ENCODE data around the gene ECI2. TPM values are rescaled to one million over a fixed set of nuclear protein-coding genes. Genes with fewer than 3 reads are reported as not detected.

ECI2 gene
- total and polyA plus RNA-seq, 2 of the 13 experiments (the other 11 are each of a cell fraction or from before 2014, with no cell fraction given), result 78.5 to 228 TPM

DNA sequence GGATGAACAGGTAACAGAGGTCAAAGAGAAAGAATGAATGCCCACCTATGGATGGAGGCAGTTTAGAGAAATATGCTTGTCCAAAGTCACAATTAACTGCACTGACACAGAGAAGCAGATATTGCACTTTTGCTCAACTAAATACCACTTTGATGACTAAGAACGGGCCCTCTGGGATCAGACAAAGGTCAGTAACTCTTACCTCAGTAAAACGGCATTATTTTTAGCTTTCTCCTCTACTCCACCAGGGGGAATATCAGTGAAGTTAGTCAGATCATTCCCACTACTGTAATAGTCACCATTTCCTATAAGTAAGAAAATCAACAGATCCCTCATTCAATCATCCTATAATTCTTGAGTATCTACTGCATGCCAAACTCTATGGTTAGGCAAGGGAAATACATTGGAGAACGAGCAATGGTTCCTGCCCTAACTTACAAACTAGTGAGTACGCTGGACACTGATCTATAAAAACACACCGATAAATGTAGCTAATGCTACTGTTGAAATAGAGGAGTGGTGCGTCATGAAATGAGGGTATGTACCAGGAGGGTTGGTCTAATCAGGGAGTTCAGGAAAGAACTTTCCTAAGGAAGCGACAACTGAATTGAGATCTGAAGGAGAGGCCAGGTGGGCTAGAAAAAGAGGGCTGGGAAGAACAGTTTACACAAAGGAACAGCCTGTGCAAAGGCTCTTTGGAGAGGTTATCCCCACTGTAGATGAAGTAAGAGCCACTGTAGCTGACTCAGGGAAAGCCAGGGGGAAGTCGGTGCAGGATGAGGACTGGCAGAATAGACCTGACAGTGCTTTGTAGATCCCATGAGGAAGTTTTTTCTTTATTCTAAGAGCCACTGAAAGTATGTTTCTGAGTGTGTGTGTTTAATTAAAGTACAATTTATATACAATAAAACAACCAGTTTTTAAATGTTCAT is 9.2 kb downstream of the ECI2 start (continued):
- TF ChIP-seq, protein P1, sequence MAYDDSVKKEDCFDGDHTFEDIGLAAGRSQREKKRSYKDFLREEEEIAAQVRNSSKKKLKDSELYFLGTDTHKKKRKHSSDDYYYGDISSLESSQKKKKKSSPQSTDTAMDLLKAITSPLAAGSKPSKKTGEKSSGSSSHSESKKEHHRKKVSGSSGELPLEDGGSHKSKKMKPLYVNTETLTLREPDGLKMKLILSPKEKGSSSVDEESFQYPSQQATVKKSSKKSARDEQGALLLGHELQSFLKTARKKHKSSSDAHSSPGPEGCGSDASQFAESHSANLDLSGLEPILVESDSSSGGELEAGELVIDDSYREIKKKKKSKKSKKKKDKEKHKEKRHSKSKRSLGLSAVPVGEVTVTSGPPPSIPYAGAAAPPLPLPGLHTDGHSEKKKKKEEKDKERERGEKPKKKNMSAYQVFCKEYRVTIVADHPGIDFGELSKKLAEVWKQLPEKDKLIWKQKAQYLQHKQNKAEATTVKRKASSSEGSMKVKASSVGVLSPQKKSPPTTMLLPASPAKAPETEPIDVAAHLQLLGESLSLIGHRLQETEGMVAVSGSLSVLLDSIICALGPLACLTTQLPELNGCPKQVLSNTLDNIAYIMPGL (CRISPR knock-in tag; IDR thresholded peaks at IDR 0.05; ENCODE audit: borderline replicate concordance in 1 of 2, low read depth in 1 of 2), result peak in 1 of 2 experiments; percentile 35; a peak in 1 of 4 replicates
- TF ChIP-seq EZH2 (conservative IDR thresholded peaks at IDR 0.05; ENCODE audit: low read depth, low read length) (no peak), HCFC1 (IDR thresholded peaks at IDR 0.05; ENCODE audit: low read depth, low read length) (no peak), KLF13 (CRISPR knock-in tag; IDR thresholded peaks at IDR 0.05) (no peak), SIN3A (IDR thresholded peaks at IDR 0.05; ENCODE audit: borderline replicate concordance, low read depth, low read length) (no peak), ZNF773 (CRISPR knock-in tag; IDR thresholded peaks at IDR 0.05; ENCODE audit: borderline replicate concordance) (no peak), ZMYM2 (CRISPR knock-in tag; IDR thresholded peaks at IDR 0.05) (no peak), RAD21 (CRISPR knock-in tag; IDR thresholded peaks at IDR 0.05) (no peak), SOX6 (IDR thresholded peaks at IDR 0.05) (no peak), SOX6 (CRISPR knock-in tag; IDR thresholded peaks at IDR 0.05) (peak; percentile 19; the same call in 1 of the 2 replicates), ZNF83 (CRISPR knock-in tag; IDR thresholded peaks at IDR 0.05; ENCODE audit: borderline replicate concordance) (no peak), ZNF383 (CRISPR knock-in tag; IDR thresholded peaks at IDR 0.05; ENCODE audit: borderline replicate concordance) (no peak)
- TF ChIP-seq, protein P2, sequence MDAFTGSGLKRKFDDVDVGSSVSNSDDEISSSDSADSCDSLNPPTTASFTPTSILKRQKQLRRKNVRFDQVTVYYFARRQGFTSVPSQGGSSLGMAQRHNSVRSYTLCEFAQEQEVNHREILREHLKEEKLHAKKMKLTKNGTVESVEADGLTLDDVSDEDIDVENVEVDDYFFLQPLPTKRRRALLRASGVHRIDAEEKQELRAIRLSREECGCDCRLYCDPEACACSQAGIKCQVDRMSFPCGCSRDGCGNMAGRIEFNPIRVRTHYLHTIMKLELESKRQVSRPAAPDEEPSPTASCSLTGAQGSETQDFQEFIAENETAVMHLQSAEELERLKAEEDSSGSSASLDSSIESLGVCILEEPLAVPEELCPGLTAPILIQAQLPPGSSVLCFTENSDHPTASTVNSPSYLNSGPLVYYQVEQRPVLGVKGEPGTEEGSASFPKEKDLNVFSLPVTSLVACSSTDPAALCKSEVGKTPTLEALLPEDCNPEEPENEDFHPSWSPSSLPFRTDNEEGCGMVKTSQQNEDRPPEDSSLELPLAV (CRISPR knock-in tag; conservative IDR thresholded peaks at IDR 0.05; ENCODE audit: low read depth), result no peak
- TF ChIP-seq, protein P3, sequence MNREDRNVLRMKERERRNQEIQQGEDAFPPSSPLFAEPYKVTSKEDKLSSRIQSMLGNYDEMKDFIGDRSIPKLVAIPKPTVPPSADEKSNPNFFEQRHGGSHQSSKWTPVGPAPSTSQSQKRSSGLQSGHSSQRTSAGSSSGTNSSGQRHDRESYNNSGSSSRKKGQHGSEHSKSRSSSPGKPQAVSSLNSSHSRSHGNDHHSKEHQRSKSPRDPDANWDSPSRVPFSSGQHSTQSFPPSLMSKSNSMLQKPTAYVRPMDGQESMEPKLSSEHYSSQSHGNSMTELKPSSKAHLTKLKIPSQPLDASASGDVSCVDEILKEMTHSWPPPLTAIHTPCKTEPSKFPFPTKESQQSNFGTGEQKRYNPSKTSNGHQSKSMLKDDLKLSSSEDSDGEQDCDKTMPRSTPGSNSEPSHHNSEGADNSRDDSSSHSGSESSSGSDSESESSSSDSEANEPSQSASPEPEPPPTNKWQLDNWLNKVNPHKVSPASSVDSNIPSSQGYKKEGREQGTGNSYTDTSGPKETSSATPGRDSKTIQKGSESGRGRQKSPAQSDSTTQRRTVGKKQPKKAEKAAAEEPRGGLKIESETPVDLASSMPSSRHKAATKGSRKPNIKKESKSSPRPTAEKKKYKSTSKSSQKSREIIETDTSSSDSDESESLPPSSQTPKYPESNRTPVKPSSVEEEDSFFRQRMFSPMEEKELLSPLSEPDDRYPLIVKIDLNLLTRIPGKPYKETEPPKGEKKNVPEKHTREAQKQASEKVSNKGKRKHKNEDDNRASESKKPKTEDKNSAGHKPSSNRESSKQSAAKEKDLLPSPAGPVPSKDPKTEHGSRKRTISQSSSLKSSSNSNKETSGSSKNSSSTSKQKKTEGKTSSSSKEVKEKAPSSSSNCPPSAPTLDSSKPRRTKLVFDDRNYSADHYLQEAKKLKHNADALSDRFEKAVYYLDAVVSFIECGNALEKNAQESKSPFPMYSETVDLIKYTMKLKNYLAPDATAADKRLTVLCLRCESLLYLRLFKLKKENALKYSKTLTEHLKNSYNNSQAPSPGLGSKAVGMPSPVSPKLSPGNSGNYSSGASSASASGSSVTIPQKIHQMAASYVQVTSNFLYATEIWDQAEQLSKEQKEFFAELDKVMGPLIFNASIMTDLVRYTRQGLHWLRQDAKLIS (CRISPR knock-in tag; IDR thresholded peaks at IDR 0.05), result no peak
- TF ChIP-seq, protein P4, sequence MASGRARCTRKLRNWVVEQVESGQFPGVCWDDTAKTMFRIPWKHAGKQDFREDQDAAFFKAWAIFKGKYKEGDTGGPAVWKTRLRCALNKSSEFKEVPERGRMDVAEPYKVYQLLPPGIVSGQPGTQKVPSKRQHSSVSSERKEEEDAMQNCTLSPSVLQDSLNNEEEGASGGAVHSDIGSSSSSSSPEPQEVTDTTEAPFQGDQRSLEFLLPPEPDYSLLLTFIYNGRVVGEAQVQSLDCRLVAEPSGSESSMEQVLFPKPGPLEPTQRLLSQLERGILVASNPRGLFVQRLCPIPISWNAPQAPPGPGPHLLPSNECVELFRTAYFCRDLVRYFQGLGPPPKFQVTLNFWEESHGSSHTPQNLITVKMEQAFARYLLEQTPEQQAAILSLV (CRISPR knock-in tag; IDR thresholded peaks at IDR 0.05; ENCODE audit: borderline replicate concordance), result no peak
- TF ChIP-seq, protein P5, sequence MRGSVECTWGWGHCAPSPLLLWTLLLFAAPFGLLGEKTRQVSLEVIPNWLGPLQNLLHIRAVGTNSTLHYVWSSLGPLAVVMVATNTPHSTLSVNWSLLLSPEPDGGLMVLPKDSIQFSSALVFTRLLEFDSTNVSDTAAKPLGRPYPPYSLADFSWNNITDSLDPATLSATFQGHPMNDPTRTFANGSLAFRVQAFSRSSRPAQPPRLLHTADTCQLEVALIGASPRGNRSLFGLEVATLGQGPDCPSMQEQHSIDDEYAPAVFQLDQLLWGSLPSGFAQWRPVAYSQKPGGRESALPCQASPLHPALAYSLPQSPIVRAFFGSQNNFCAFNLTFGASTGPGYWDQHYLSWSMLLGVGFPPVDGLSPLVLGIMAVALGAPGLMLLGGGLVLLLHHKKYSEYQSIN (CRISPR knock-in tag; IDR thresholded peaks at IDR 0.05; ENCODE audit: borderline replicate concordance), result no peak
- TF ChIP-seq, protein P6, sequence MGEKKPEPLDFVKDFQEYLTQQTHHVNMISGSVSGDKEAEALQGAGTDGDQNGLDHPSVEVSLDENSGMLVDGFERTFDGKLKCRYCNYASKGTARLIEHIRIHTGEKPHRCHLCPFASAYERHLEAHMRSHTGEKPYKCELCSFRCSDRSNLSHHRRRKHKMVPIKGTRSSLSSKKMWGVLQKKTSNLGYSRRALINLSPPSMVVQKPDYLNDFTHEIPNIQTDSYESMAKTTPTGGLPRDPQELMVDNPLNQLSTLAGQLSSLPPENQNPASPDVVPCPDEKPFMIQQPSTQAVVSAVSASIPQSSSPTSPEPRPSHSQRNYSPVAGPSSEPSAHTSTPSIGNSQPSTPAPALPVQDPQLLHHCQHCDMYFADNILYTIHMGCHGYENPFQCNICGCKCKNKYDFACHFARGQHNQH (CRISPR knock-in tag; IDR thresholded peaks at IDR 0.05), result no peak

Data from HepG2 (cell line).